GM12873 (cell line): Measurements from ENCODE around the gene CKB.

Experiments
- CTCF ChIP-seq: IDR thresholded peaks from 2 replicates; pipeline ENCODE4 v1.5.1; 2012; ENCODE audit warnings: low read depth, mild to moderate bottlenecking, moderate library complexity, low read length, control low read depth; ENCODE audit not compliant: insufficient read depth; ENCODE audit errors: missing control alignments

CKB gene

GRCh38 chr14:103524002-103524935 lies 1.6 kb upstream of the CKB start:
- TF ChIP-seq CTCF, result no peak

- no peak for TF ChIP-seq CTCF
Measured at GRCh38 chr14:103523575-103523954, 935 bp upstream of the CKB start.

GRCh38 chr14:103521951-103522563 lies 573 bp downstream of the CKB start:
- TF ChIP-seq CTCF, result no peak

- no peak for TF ChIP-seq CTCF
Measured at GRCh38 chr14:103521438-103521950, 1.1 kb downstream of the CKB start.

GRCh38 chr14:103520657-103521437 lies 1.8 kb downstream of the CKB start:
- TF ChIP-seq CTCF, result peak; percentile 51

- no peak for TF ChIP-seq CTCF
Measured at GRCh38 chr14:103520269-103520656, 2.4 kb downstream of the CKB start.

- TF ChIP-seq CTCF, result no peak
Measured at GRCh38 chr14:103519837-103520212, 2.8 kb downstream of the CKB start.
